HEK293 (cell line): ENCODE data around the gene ENAH.

Source experiments
- CTCF ChIA-PET: fragments of 350-600 bp; formaldehyde crosslinking; extraction: SDS; loops from one replicate; lab custom pipeline; 2021; ENCODE audit warnings: antibody characterized with exemption; lab: Yijun Ruan, JAX
- POLR2A ChIA-PET: fragments of 300-600 bp; formaldehyde crosslinking; extraction: SDS; loops from one replicate; lab custom pipeline; 2020; ENCODE audit warnings: antibody characterized with exemption, inconsistent platforms; lab: Yijun Ruan, JAX
- H3K27ac ChIP-seq: fragments of 200-500 bp; sonication (Bioruptor generic); 2 replicates; pipeline ENCODE4 v1.5.1; 2014; ENCODE audit warnings: low read depth, low read length, control low read depth, inconsistent platforms; ENCODE audit errors: extremely low read depth
- H3K36me3 ChIP-seq, 2 experiments: fragments of 200-500 bp in 1 of 2; sonication (Bioruptor generic) in 1 of 2; 1 replicate in 1 of 2; 2 replicates in 1 of 2; pipeline ENCODE4 v1.5.1; 2014 to 2017; ENCODE audit warnings: inconsistent platforms in 2 of 2, low read length in 2 of 2; ENCODE audit not compliant: control insufficient read depth in 2 of 2, insufficient read depth in 1 of 2
- H3K4me1 ChIP-seq: fragments of 200-500 bp; sonication (Bioruptor generic); 2 replicates; pipeline ENCODE4 v1.5.1; 2014; ENCODE audit warnings: mild to moderate bottlenecking, low read length, inconsistent platforms; ENCODE audit not compliant: control insufficient read depth, insufficient read depth
- H3K4me3 ChIP-seq: 2 replicates; pipeline ENCODE4 v1.5.1; 2011; ENCODE audit warnings: low read depth, mild to moderate bottlenecking, control low read depth, low read length, moderate library complexity
- H3K9me3 ChIP-seq: fragments of 200-500 bp; sonication (Bioruptor generic); 2 replicates; pipeline ENCODE4 v1.5.1; 2014; ENCODE audit warnings: low read depth, low read length, inconsistent platforms; ENCODE audit not compliant: control insufficient read depth, insufficient read depth
- ATF2 ChIP-seq: fragments of 450-650 bp; formaldehyde crosslinking; IDR thresholded peaks from 2 replicates; pipeline ENCODE4 v1.5.1; 2016; ENCODE audit warnings: missing biosample characterization, missing genetic modification characterization, low read depth
- GLI2 ChIP-seq: fragments of 450-650 bp; formaldehyde crosslinking; IDR thresholded peaks from 2 replicates; pipeline ENCODE4; 2017; ENCODE audit warnings: missing biosample characterization, missing genetic modification characterization, low read depth, borderline replicate concordance
- HOXA7 ChIP-seq: sonication (generic); formaldehyde crosslinking; IDR thresholded peaks from 2 replicates; pipeline ENCODE4 v1.8.1; 2022; ENCODE audit warnings: missing genetic modification reagents, borderline replicate concordance
- MYNN ChIP-seq: fragments of 450-650 bp; formaldehyde crosslinking; IDR thresholded peaks from 2 replicates; pipeline ENCODE4 v1.5.1; 2016; ENCODE audit warnings: missing biosample characterization, missing genetic modification characterization, borderline replicate concordance
- MZF1 ChIP-seq: fragments of 450-650 bp; formaldehyde crosslinking; IDR thresholded peaks from 2 replicates; pipeline ENCODE4 v1.5.1; 2017; ENCODE audit warnings: missing biosample characterization, missing genetic modification characterization, borderline replicate concordance
- PRDM1 ChIP-seq: fragments of 450-650 bp; formaldehyde crosslinking; IDR thresholded peaks from 2 replicates; pipeline ENCODE4; 2016; ENCODE audit warnings: missing biosample characterization, missing genetic modification characterization
- PRDM6 ChIP-seq: fragments of 450-650 bp; formaldehyde crosslinking; IDR thresholded peaks from 2 replicates; pipeline ENCODE4 v1.5.1; 2017; ENCODE audit warnings: missing biosample characterization, missing genetic modification characterization
- SCRT2 ChIP-seq: fragments of 450-650 bp; formaldehyde crosslinking; IDR thresholded peaks from 2 replicates; pipeline ENCODE4 v1.5.1; 2016; ENCODE audit warnings: missing biosample characterization, missing genetic modification characterization
- WT1 ChIP-seq: fragments of 450-650 bp; formaldehyde crosslinking; IDR thresholded peaks from 2 replicates; pipeline ENCODE4 v1.5.1; 2016; ENCODE audit warnings: missing biosample characterization, missing genetic modification characterization
- ZBTB1 ChIP-seq: fragments of 450-650 bp; formaldehyde crosslinking; IDR thresholded peaks from 2 replicates; pipeline ENCODE4 v1.5.1; 2016; ENCODE audit warnings: missing biosample characterization, missing genetic modification characterization
- ZBTB26 ChIP-seq: fragments of 450-650 bp; formaldehyde crosslinking; optimal IDR thresholded peaks from 2 replicates; pipeline ENCODE3; 2016; ENCODE audit warnings: missing biosample characterization, mild to moderate bottlenecking, missing genetic modification characterization
- ZFP41 ChIP-seq: fragments of 450-650 bp; formaldehyde crosslinking; IDR thresholded peaks from 2 replicates; pipeline ENCODE4 v1.5.1; 2016; ENCODE audit warnings: missing biosample characterization, missing genetic modification characterization, borderline replicate concordance
- ZNF140 ChIP-seq: fragments of 450-650 bp; formaldehyde crosslinking; IDR thresholded peaks from 2 replicates; pipeline ENCODE4 v1.5.1; 2016; ENCODE audit warnings: missing biosample characterization, missing genetic modification characterization
- ZNF341 ChIP-seq: fragments of 450-650 bp; formaldehyde crosslinking; IDR thresholded peaks from 2 replicates; pipeline ENCODE4; 2016; ENCODE audit warnings: low read depth, missing biosample characterization, missing genetic modification characterization
- ZNF350 ChIP-seq: fragments of 450-650 bp; formaldehyde crosslinking; IDR thresholded peaks from 2 replicates; pipeline ENCODE4 v1.5.0; 2017; ENCODE audit warnings: missing biosample characterization, mild to moderate bottlenecking, missing genetic modification characterization
- ZNF398 ChIP-seq: fragments of 450-650 bp; formaldehyde crosslinking; IDR thresholded peaks from 2 replicates; pipeline ENCODE4 v1.5.1; 2017; ENCODE audit warnings: missing biosample characterization, missing genetic modification characterization
- ZNF423 ChIP-seq: fragments of 450-650 bp; formaldehyde crosslinking; IDR thresholded peaks from 2 replicates; pipeline ENCODE4 v1.5.1; 2016; ENCODE audit warnings: missing biosample characterization, missing genetic modification characterization
- ZNF449 ChIP-seq: fragments of 450-650 bp; formaldehyde crosslinking; IDR thresholded peaks from 2 replicates; pipeline ENCODE4 v1.5.1; 2017; ENCODE audit warnings: missing biosample characterization, mild to moderate bottlenecking, missing genetic modification characterization, moderate library complexity
- ZNF513 ChIP-seq: fragments of 450-650 bp; IDR thresholded peaks from 2 replicates; pipeline ENCODE4 v1.5.1; 2018; ENCODE audit warnings: missing biosample characterization, missing genetic modification characterization
- ZNF514 ChIP-seq: fragments of 450-650 bp; formaldehyde crosslinking; IDR thresholded peaks from 2 replicates; pipeline ENCODE4 v1.5.1; 2016; ENCODE audit warnings: missing biosample characterization, missing genetic modification characterization
- ZNF544 ChIP-seq: fragments of 450-650 bp; formaldehyde crosslinking; IDR thresholded peaks from 2 replicates; pipeline ENCODE4 v1.5.0; 2017; ENCODE audit warnings: missing biosample characterization, missing genetic modification characterization
- ZNF624 ChIP-seq: fragments of 450-650 bp; formaldehyde crosslinking; IDR thresholded peaks from 2 replicates; pipeline ENCODE4 v1.5.1; 2017; ENCODE audit warnings: missing biosample characterization, missing genetic modification characterization
- ZNF645 ChIP-seq: fragments of 450-650 bp; formaldehyde crosslinking; IDR thresholded peaks from 2 replicates; pipeline ENCODE4; 2016; ENCODE audit warnings: missing biosample characterization, missing genetic modification characterization
- ZNF776 ChIP-seq: fragments of 450-650 bp; formaldehyde crosslinking; IDR thresholded peaks from 2 replicates; pipeline ENCODE4 v1.5.0; 2017; ENCODE audit warnings: missing biosample characterization, missing genetic modification characterization, borderline replicate concordance
- ZSCAN5A ChIP-seq: fragments of 450-650 bp; formaldehyde crosslinking; IDR thresholded peaks from 2 replicates; pipeline ENCODE4 v1.5.1; 2016; ENCODE audit warnings: missing biosample characterization, missing genetic modification characterization

The ENAH gene

GRCh38 chr1:225548140-225548857, 104.6 kb downstream of the ENAH start:
- no peak overlapping the region for H3K4me3 ChIP-seq
- POLR2A ChIA-PET = no interaction called here
- peaks cover 6 to 8% of the 10 kb centered on the region in 2 experiments; a peak in 2 of 3 replicates for H3K36me3 ChIP-seq
- H3K27ac ChIP-seq = no peak overlapping the region
- CTCF ChIA-PET = interaction anchor here (0.5 to 1.4 kb wide), 7 partner anchors 16 to 229 kb away, joined by 3 to 5 read pairs (median 3); partner anchors contain the start of gene SRP9
- H3K4me1 ChIP-seq = peaks cover 2% of the 10 kb centered on the region; the same call in 1 of the 2 replicates
- H3K9me3 ChIP-seq = no peaks in the 10 kb centered on the region
- no peak for TF ChIP-seq ZNF544 (tag by site-specific recombination)
- peak; percentile 91; the same call in 1 of the 2 replicates for TF ChIP-seq MZF1 (tag by site-specific recombination)
- TF ChIP-seq PRDM1 (tag by site-specific recombination) = no peak
- peak; percentile 82 for TF ChIP-seq WT1
- no peak for TF ChIP-seq HOXA7 (CRISPR knock-in tag)
- TF ChIP-seq ZNF449 (tag by site-specific recombination) = no peak
- TF ChIP-seq MYNN (tag by site-specific recombination) = no peak
- no peak for TF ChIP-seq ZNF776 (tag by site-specific recombination)
- TF ChIP-seq SCRT2 (tag by site-specific recombination) = peak; percentile 41; the same call in 1 of the 2 replicates
- TF ChIP-seq ZNF423 (tag by site-specific recombination) = no peak
- no peak for TF ChIP-seq ZNF624 (tag by site-specific recombination)
- TF ChIP-seq ZNF341 (tag by site-specific recombination) = no peak
- TF ChIP-seq ZNF514 = no peak
- no peak for TF ChIP-seq ZFP41 (tag by site-specific recombination)
- peak; percentile 38; the same call in 1 of the 2 replicates for TF ChIP-seq PRDM6 (tag by site-specific recombination)
- no peak for TF ChIP-seq ZSCAN5A (tag by site-specific recombination)
- TF ChIP-seq ZNF398 (tag by site-specific recombination) = no peak
- no peak for TF ChIP-seq ZNF645 (tag by site-specific recombination)
- no peak for TF ChIP-seq ZNF513 (tag by site-specific recombination)
- TF ChIP-seq ZBTB1 (tag by site-specific recombination) = no peak
- no peak for TF ChIP-seq ZBTB26
- TF ChIP-seq ZNF350 (tag by site-specific recombination) = no peak
- no peak for TF ChIP-seq GLI2 (tag by site-specific recombination)
- no peak for TF ChIP-seq ATF2
- no peak for TF ChIP-seq ZNF140 (tag by site-specific recombination)
